Subcutaneous adipose tissue (tissue), 4 donors: Measurements from ENCODE around the gene BIN1. TPM values are rescaled to one million over a fixed set of nuclear protein-coding genes. Genes with fewer than 3 reads are reported as not detected.

Experiments used
- CTCF ChIP-seq: fragments of 450-650 bp; IDR thresholded peaks from one replicate; pipeline ENCODE4 v1.5.1; 2016; ENCODE audit warnings: low read depth, mild to moderate bottlenecking, control low read depth, antibody characterized with exemption, moderate library complexity
- total RNA-seq, 4 donors: library from RNA; depleted of rRNA; stranded (reverse); fragments of >200 nt; gene quantifications; one replicate each; pipeline ENCODE4 v1.1.0, GENCODE V29; 2016

BIN1 gene
- total RNA-seq, 4 donors from 2014 or later, result 53.3 to 134 (median 55.4) TPM

DNA sequence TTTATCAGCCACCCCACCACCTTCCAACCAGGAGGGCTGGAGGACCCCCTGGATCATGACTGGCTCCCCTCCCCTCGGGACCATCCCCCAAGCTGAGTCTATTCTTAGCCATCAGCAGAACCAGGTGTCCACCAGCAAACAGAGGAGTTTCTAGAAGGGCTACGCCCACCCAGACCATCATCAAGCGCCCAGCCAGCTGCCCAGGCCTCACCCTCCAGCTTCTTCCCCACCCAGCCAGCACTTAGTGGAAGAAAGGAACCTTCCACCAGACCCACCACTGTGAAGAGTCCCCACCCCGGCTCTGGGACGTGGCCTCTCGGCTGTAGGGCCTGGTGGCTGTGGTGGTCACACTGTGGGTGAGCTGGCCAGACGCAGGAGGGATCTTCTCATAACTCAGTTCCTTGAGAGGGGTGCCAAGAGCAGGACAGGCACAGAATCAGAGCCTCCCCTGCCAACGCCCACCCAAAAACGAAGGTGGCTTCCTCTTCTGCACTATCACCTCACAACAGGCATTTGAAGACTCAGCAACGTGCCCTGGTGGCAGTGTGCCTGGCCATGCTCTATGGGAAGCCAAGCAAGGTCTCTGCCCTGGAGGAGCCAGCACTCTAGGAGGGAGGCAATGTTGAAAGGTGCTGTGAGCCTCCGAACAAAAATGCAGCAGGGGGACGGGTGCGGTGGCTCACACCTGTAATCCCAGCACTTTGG, 19.0 kb downstream of the BIN1 start:
- no peak for TF ChIP-seq CTCF

DNA sequence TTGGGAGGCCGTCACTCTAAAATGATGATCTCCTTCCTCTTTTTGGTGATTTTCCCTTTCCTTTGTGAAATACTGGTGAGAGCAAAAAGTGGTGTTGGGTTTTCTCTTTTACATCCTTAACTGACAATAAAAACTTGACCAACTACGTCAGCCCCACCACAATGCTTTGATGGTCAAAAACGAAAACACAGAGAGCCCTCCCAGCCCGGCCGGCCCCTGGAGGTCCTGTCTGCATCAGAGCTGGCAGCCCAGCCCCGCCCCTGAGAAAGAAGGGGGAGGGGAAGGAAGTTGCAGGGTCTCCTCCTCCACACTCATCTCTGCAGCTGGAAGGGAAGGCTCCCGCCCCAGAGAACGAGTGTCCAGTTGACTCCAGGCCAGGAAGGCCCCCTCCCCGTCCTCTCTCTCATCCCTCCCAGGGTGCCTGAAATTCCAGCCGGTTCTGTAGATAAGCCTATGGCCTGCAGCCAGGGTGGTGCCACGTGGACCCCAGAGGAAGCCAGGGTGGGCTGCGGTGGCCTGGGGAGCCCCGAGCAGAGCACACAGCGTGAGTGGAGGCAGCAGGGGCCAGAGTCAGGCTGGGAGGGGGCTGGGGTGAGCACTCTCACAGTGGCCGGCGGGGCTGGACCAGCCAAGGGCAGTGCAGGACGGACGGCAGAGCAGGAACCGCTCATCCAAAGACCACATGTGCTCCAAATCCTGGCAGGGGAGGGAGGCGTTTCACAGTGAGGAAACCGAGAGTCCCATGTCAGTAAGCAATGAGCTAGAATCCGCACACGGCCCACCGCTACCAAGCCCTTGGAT, 19.8 kb downstream of the BIN1 start:
- no peak for TF ChIP-seq CTCF

DNA sequence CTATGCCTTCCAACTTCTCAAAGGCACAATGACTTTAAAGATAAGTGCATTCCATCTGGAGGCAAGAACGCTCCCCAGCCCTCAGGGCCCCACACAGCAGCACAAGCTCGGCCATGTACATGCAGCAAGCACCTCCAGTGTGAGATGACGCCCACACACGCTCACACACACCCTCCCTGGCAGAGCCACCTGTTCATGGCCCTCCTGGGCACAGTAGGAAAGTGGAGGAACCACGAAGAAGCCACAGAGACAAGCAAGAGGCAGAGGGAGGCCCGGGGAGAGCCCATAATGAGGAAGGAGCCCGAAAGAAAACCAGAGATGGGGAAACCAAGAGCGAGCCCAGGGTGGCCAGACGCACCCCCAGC, 21.7 kb downstream of the BIN1 start:
- no peak for TF ChIP-seq CTCF

DNA sequence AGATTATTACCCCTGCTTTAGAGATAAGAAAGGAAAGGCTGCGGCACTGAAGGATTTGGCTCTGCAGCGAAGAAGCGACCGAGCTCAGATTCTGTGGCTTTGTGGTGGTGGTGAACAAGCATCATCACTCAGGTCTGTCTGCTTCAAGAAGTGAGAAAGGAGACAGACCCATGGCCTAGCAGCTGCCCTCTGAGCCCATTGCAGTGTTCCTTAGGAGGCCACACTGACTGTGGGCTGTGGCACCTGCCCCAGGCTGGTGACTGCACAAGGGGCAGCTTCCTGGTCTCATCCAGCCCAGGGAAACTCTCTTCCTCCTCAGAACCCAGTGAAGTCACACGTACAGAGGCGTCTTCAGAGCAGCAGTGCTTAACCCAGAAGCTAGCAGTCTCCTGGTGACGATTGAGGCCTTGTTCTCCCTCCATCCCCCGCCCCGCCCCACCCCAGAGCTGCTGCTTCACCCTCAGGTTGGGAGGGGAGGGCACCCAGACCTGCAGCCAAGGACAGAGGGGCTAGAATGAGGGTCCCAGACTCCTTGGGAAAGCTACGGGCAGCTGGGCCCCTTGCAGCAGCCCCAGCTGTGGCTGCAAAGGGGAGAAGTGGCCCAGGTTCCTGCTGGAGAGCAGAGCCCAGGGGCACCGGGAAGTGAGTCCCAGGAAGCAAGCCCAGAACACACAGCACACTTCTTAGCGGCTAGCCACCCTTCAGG, 22.2 kb downstream of the BIN1 start:
- TF ChIP-seq CTCF, result no peak

- no peak for TF ChIP-seq CTCF
Observed at GRCh38 chr2:127083819-127084503, 23.0 kb downstream of the BIN1 start.

DNA sequence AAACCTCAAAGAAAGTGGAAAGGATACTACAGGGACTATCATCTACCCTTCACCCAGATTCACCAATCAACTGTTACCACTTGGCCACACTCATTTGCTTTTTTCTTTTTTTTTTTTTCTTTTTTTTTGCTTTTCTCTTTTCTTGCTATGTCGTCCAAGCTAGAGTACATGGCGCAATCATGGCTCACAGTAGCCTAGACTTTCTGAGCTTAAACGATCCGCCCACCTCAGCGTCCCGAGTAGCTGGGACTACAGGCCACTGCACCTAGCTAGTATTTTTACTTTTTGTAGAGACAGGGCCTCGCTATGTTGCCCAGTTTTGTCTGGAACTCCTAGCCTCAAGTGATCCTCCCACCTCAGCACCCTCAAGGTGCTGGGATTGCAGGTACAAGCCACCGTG, 24.0 kb downstream of the BIN1 start:
- no peak for TF ChIP-seq CTCF
